Femur (tissue), 1 donor: ENCODE measurements around the gene AGAP5.
A peak's percentile ranks its signal among the peaks of the same experiment; 100 is the strongest.
"Not testable (repeated sequence)": the region's sequence is repeated elsewhere in the genome, so short reads cannot be mapped to it uniquely, and the experiment has no call there.

ENCODE experiments used
- DNase-seq: peaks from one replicate; pipeline ENCODE4 v3.0.0-alpha.2; 2017

The AGAP5 gene

DNA sequence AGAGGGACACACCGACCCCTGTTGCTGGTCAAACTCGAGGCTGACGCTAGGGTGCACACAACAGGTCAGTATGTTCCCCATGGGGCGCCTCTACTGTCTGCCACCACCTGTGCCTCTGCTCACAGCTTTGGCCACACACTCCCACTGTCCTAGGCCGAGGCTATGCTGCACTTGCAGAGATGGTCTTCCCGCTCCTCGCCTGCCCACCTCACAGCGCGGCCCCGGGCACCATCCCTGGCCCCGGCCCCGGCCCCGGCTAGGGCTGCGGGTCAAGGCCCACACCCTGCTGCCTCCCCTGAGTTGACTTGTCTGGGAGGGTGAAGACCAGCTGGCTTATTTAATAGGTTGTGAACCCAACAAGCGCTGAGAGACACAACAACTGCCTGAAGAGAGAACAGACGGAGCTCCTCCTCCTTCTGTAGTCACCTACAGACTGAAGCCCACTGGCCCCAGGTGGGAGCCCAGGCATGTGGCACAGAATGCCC is at the start of gene AGAP5:
Gene AGAP5 (minus strand): TSS at position 435 of the 485 bp plus-strand sequence. CDS start 354 bp downstream, at position 81.
- not testable (repeated sequence) for DNase-seq

GRCh38 chr10:73746721-73747120 is 48.8 kb upstream of the AGAP5 start:
- no peak for DNase-seq

DNA sequence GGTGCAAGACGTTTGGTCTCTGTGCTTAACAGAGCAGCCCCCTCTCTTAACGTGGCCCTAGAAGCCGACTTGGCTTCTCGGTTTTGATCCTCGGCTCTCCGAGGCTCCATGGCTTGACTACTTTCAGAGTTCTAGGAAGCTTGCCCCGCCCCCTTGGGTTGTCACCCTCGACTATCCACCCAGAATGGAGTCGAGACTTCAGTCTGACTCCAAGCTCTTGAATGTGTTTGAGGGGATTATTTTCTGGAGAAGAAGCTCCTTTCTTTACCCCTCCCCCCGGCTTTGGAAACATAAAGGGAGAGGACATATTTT is 46.7 kb upstream of the AGAP5 start:
- peak; percentile 78 for DNase-seq

- peak; percentile 99 for DNase-seq
Observed at GRCh38 chr10:73743905-73744663, 46.2 kb upstream of the AGAP5 start, which contains the start of gene SEC24C. Gene SEC24C, plus strand, starts transcription at chr10:73744372. Its CDS starts 2,461 bp downstream, at chr10:73746833.

DNA sequence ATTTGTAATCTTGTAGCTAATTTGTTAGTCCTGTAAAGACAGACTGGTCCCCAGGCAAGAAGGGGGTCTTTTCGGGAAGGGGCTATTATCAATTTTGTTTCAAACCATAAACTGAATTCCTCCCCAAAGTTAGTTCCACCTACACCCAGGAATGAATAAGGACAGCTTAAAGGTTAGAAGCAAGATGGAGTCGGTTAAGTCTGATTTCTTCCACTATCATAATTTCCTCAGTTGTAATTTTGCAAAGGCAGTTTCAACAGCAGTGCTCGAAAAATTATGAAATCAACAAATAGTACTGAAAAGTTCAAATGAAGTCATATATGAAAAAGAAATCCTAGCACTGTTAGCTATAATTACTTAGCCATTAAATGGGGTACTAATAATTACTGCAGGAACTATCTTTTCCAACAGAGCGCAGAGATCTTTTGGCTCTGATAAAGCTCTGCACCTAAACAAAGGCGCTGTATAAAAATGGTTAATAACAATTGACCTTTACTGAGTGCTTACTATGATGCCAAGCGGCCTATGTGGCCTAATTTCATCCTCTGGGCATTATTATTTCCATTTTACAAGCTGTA is 45.5 kb upstream of the AGAP5 start:
- no peak for DNase-seq

DNA sequence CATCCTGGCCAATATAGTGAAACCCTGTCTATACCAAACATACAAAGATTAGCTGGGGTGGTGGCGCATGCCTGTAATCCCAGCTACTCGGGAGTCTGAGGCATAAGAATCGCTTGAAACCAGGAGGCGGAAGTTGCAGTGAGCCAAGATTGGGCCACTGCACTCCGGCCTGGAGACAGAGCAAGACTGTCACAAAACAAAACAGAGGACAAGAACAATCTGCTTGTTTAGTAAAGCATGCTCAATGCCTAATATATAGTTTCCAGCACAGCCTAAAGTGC is 44.5 kb upstream of the AGAP5 start:
- no peak for DNase-seq

GRCh38 chr10:73740501-73741254 is 42.8 kb upstream of the AGAP5 start:
- DNase-seq, result not testable (repeated sequence)

DNA sequence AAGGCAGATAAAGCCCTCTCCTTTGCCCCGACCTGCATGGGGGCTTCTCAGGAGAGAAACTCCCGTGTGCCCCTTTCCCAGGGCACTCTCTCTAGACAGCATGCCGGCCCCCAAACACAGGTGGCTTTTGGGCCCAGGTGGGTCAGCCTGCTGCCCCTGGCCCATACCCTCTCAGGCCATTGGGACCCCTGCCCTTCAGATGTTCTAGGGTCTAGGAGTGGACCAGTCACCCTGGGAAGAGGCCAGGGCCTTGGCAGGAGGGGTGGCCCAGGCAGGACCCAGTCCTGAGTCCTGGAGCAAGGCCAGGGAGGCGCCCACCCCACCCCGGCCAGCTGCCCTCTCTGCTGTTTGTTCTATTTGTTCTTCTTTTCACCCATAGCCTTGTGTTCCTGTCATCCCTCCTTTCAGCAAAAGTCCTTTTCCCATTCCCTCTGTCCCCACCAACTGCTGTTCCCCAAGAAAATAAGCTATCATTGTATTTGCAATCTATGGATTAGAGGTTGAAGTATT is 36.9 kb upstream of the AGAP5 start:
- DNase-seq, result no peak

GRCh38 chr10:73734028-73734720 is 36.3 kb upstream of the AGAP5 start:
- no peak for DNase-seq

GRCh38 chr10:73732931-73733623 is 35.2 kb upstream of the AGAP5 start:
- DNase-seq, result no peak

DNA sequence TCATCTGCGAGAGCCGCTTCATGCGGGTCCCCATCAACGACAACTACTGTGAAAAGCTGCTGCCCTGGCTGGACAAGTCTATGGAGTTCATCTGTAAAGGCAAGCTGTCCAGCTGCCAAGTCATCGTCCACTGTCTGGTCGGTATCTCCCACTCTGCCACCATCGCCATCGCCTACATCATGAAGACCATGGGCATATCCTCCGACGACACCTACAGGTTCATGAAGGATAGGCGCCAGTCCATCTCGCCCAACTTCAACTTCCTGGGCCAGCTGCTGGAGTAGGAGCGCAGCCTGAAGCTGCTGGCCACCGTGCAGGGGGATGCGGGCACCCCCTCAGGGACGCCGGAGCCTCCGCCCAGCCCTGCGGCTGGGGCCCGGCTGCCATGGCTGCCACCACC is 34.5 kb upstream of the AGAP5 start:
- no peak for DNase-seq

DNA sequence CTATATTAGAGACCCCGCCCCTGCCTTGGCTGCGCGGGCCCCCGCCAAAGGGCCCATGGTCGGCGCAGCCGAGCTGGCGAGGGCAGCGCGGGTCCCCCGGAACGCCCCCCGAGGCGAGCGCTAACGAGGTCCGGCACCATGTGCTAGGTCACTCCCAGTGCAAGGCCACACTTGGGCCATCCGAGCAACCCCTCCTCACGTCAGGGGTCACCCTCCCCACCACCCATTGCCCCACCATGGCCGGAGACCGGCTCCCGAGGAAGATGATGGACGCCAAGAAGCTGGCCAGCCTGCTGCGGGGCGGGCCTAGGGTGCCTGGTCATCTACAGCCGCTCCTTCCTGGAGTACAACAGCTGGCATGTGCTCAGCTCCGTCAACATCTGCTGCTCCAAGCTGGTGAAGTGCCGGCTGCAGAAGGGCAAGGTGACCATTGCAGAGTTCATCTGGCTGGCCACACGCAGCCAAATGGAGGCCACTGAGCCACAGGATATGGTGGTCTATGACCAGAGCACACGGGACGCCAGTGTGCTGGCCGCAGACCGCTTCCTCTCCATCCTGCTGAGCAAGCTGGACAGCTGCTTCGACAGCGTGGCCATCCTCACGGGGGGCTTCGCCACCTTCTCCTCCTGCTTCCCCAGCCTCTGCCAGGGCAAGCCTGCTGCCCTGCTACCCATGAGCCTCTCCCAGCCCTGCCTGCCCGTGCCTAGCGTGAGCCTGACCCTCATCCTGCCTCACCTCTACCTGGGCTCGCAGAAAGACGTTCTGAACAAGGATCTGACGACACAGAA is 33.9 kb upstream of the AGAP5 start:
- no peak for DNase-seq

- DNase-seq, result peak; percentile 96
Observed at GRCh38 chr10:73730153-73730906, 32.4 kb upstream of the AGAP5 start.

DNA sequence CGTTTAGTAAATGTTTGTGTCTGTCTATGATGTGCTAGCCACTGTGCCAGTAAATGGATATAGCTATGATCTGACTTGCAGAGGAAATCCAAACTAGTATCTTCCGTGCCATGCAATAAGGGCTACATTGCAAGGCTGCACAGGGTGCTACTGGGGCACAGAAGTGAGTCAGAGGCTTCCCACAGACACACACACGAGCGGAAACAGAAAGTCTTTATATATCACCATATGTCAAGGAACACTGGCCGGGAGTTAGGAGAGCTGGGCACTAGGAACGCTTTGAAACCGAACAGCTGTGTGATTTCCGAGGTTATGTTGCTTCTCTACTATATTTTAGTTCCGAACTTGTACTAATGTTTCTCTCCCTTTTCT is 31.9 kb upstream of the AGAP5 start:
- not testable (repeated sequence) for DNase-seq

GRCh38 chr10:73723516-73723915 is 25.6 kb upstream of the AGAP5 start:
- no peak for DNase-seq

GRCh38 chr10:73720561-73720960 is 22.7 kb upstream of the AGAP5 start:
- not testable (repeated sequence) for DNase-seq

DNA sequence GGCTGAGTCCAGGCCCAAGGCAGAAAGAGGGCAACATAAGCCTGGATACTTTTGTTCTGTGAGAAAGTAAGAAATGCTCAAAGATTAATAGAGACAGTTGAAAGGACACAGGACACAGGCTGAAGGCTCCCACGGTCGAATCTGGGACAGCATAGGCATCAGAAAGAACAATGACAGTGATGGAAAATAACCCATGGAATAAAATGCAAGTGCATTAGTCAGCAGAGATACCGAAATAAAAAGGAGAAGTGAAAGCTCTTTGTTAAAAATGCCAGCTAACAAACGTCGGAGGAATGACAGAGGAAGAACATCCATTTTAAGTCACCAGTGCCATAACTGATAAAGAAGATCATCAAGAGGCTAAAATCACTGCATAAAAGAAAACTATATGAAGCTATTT is 19.6 kb upstream of the AGAP5 start:
- DNase-seq, result no peak

- DNase-seq, result no peak
Observed at GRCh38 chr10:73716251-73716650, 18.3 kb upstream of the AGAP5 start.

- DNase-seq, result not testable (repeated sequence)
Observed at GRCh38 chr10:73715179-73716156, 17.6 kb upstream of the AGAP5 start.

DNA sequence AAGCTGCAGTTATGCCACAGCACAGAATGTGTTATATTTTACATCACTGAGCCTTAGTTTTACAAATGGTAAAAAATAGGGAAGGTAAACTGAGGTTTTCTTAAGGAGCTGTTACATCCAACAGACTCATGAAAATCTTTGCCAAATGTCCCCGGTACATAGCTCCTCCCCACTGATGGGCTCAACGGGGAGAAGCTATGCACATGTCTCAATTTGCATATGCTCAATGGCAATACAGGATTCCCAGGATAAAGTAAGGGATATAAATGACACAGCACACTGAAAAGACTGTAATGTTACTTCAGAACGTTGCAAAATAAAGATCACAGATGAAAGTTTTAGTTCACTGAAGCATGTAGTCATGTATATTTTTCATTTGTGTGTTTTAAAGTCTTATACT is 16.6 kb upstream of the AGAP5 start:
- not testable (repeated sequence) for DNase-seq
